Measurements from ENCODE around the gene EMC7.

EMC7 gene

GRCh38 chr15:34038023-34038870 lies 63.4 kb downstream of the EMC7 start:
- Histone ChIP-seq H3K4me1 (ENCODE audit: insufficient read depth, low read length) (peaks cover 6% of the 10 kb centered on the region), H3K9me3 (ENCODE audit: control insufficient read depth, insufficient read depth, low read length) (no peaks in the 10 kb centered on the region), H3K9ac (ENCODE audit: low read depth, low read length) (peak overlapping the region; percentile 73), H3K36me3 (ENCODE audit: insufficient read depth, low read length) (no peaks in the 10 kb centered on the region)

All from ES-I3 (cell line).